NT2/D1 (cell line): ENCODE data around the gene GAB3.

Experiments
- YY1 ChIP-seq: IDR thresholded peaks from 2 replicates; pipeline ENCODE4 v1.6.1; 2011; ENCODE audit not compliant: insufficient read length, insufficient read depth
- ZNF274 ChIP-seq: IDR thresholded peaks from 2 replicates; pipeline ENCODE4 v1.6.1; 2011; ENCODE audit warnings: mild to moderate bottlenecking, low read depth, low read length

DNA sequence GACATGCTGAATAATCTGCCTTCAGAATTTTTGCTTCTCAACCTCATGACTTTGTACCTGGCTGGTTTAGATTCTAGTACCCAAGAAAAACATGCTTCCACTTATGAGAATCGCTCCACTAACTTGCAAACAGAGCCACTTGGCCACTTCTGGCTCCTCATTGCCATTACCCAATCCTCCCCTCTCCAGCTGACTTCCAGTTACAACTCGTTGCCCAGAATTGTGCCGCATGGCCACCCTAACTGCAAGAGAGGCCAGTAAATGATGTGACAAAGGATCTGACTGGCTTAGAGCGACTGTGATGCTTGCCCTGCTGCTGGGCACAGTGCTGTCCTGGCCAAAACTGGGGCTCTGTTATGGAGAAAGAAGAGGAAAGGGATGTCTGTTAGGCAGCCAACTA is 7.8 kb upstream of the GAB3 start:
- TF ChIP-seq YY1: no peak
- no peak for TF ChIP-seq ZNF274
